GM12872 (cell line): Measurements from ENCODE around the gene NAXE.

Experiments
- TF ChIP-seq, protein P1 (sequence below): IDR thresholded peaks from 3 replicates; pipeline ENCODE4 v1.5.1; 2011; ENCODE audit warnings: low read depth, mild to moderate bottlenecking, low read length, moderate library complexity; ENCODE audit not compliant: insufficient read depth

NAXE gene

DNA sequence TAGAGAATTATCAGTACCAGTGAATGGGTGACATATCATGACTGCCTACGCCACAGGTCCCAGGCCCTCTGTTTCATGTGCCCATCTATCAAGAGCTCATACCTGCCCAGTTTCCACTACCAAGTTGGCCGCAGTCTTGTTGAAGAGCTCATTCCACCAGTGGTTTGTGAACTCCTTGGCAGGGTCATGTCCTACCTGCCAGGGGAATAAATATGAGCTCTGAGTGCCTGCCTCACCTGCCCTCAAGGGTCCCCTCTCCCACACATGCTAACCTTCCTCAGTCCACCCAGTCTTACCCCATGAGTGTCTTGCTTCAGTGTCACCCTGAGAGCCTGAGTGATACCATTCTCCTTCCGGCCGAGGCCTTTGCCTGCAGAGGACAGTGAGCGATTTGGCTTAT lies 6.5 kb downstream of the NAXE start:
- TF ChIP-seq, protein P1, sequence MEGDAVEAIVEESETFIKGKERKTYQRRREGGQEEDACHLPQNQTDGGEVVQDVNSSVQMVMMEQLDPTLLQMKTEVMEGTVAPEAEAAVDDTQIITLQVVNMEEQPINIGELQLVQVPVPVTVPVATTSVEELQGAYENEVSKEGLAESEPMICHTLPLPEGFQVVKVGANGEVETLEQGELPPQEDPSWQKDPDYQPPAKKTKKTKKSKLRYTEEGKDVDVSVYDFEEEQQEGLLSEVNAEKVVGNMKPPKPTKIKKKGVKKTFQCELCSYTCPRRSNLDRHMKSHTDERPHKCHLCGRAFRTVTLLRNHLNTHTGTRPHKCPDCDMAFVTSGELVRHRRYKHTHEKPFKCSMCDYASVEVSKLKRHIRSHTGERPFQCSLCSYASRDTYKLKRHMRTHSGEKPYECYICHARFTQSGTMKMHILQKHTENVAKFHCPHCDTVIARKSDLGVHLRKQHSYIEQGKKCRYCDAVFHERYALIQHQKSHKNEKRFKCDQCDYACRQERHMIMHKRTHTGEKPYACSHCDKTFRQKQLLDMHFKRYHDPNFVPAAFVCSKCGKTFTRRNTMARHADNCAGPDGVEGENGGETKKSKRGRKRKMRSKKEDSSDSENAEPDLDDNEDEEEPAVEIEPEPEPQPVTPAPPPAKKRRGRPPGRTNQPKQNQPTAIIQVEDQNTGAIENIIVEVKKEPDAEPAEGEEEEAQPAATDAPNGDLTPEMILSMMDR: no peak

DNA sequence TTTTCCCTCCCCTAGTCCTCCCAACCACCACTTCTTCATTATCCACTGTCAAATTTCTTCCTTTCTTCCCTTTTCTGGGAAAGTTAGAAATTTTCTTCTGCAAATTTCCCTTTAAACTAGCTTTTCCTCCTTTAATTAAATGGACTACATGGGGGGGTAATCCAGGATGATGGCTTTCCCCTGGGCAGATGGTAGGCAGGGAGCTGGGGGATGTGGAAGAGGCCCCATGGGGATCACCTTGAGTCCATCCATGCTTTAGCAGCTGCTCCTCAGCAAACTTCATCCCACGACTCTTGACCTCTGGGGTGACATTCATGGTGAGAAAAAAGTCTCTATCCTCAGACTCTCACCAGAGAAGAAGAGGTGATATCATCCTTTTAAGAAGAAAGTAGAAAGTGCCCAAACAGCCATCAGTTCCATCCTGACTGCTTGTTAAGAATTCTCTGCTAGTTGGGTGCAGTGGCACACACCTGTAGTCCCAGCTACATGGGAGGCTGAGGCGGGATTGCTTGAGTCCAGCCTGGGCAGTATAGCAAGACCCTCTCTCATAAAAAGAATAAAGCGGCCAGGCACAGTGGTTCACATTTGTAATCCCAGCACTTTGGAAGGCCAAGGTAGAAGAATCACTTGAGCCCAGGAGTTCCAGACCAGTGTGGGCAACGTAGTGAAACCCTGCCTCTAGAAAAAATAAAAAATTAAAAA lies 7.3 kb downstream of the NAXE start:
- TF ChIP-seq, protein P1: no peak

DNA sequence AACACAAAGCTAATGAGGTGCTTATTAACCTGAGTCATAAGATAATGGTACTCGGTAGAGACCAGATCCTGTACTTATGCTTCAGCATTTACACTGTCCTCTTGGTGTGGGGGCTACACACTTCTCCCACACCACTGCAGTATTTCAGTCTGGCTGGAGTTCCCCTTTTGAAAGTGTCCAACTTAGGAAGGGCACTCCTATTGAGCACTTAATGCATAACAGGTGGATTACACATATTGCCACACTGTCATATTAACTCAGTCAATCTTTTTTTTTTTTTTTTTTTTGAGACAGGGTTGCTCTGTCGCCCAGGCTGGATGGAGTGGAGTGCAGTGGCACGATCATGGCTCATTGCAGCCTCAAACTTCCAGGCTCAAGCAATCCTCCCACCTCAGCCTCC lies 8.2 kb downstream of the NAXE start:
- TF ChIP-seq, protein P1: peak; percentile 33; the same call in 1 of the 3 replicates

DNA sequence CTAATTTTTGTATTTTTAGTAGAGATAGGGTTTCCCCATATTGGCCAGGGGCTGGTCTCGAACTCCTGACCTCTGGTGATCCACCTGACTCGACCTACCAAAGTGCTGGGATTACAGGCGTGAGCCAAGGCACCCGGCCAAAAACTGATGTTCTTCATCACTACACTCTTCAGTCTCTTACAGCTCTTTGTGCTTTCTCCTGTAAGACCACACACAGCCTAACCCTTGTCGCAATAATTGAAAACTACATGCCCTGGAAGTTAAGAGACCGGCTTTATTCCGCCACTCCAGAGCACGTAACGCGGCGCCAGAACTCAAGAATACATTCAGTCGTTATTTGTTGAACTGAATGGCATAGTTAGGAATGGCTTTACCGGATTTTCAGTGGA lies 9.2 kb downstream of the NAXE start:
- TF ChIP-seq, protein P1: no peak

DNA sequence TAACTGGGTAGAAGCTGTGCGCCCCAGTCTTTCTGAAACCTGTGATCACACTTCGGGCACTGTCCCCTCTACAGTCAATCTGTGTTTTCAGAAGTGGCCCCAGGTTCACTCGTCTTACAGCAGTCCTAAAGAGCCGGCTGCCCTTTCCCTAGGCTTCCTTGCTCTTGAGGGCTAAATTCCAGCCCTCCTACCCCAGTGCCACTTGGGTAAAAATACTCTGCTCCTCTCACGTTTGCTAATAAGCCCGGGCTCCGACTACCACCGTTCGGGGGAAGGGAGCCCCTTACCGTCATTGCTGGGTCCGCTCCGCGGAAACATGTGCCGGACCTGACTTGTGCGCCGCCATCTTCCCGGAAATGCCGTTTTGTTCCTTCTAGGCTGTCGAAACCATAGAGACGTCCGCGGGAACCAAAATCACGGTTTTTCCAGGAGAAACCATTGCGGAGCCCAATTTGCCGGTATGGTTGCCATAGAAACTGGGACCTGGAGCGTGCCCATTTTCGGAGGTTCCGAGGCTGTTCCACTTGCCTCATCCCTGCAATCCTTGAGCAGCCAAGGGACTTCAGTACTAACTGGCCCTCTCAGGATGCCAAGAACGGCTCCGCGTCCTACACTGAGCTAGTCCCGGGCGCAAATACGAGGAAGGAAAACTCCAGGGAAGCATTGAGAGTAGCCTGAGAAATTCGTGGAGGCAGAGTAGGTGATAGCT lies 9.7 kb downstream of the NAXE start, which contains the start of gene GPATCH4:
Gene GPATCH4 (minus strand): TSS at position 358 of the 709 bp plus-strand sequence.
- TF ChIP-seq, protein P1: no peak

DNA sequence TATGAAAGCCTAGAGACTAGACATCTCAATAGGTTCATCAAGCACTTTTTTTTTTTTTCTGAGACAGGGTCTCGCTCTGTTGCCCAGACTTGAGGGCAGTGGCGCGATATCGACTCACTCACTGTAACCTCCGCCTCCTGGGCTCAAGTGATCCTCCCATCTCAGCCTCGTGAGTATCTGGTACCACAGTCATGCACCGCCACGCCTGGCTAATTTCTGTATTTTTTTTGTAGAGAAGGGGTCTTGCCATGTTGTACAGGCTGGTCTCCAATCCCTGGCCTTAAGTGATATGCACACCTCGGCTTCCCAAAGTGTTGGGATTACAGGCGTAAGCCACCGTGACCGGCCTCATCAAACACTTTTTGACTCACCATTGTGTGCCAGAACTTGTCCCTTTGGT lies 10.3 kb downstream of the NAXE start:
- TF ChIP-seq, protein P1: no peak

DNA sequence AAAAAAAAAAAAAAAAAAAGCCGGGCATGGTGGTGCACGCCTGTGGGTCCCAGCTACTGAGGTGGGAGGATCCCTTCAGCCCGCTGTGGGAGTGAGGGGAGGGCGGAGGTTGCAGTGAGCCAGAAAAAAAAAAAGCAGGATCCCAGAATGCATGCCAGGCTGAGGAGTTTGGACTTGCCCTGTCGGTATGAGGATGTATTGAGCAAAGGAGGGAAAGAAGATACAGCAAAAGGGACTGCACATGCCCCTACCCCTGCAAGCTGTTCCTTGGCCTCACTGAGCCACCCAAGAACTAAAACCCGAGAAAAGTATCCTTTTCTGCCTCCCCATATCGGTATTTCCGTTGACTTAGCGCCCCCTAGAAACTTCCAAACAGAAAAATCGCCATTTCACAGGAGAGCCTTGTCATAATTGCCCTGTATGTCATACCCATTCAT lies 11.0 kb downstream of the NAXE start:
- TF ChIP-seq, protein P1: peak; percentile 56
